PC-3 (cell line): ENCODE results near the gene TUBB2B.

Experiments used
- EZH2 ChIP-seq: fragments of 300-600 bp; sonication (generic); IDR thresholded peaks from one replicate; pipeline ENCODE4 v1.6.1; 2017; ENCODE audit warnings: antibody characterized with exemption, mild to moderate bottlenecking, low read length; ENCODE audit not compliant: unreplicated experiment
- TF ChIP-seq, protein P1 (sequence below): fragments of 300-600 bp; sonication (generic); conservative IDR thresholded peaks from 2 replicates; pipeline ENCODE4 v1.5.1; 2017; ENCODE audit warnings: antibody characterized with exemption, low read depth, mild to moderate bottlenecking, low read length

GRCh38 chr6:3253597-3253961 lies 26.1 kb upstream of the TUBB2B start:
- TF ChIP-seq, protein P1, sequence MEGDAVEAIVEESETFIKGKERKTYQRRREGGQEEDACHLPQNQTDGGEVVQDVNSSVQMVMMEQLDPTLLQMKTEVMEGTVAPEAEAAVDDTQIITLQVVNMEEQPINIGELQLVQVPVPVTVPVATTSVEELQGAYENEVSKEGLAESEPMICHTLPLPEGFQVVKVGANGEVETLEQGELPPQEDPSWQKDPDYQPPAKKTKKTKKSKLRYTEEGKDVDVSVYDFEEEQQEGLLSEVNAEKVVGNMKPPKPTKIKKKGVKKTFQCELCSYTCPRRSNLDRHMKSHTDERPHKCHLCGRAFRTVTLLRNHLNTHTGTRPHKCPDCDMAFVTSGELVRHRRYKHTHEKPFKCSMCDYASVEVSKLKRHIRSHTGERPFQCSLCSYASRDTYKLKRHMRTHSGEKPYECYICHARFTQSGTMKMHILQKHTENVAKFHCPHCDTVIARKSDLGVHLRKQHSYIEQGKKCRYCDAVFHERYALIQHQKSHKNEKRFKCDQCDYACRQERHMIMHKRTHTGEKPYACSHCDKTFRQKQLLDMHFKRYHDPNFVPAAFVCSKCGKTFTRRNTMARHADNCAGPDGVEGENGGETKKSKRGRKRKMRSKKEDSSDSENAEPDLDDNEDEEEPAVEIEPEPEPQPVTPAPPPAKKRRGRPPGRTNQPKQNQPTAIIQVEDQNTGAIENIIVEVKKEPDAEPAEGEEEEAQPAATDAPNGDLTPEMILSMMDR = no peak
- TF ChIP-seq EZH2 = no peak
